Dendritic cell treated with granulocyte-macrophage colony-stimulating factor and Interleukin-4, amounts not matched to agents 40 ng/mL and 50 ng/mL, for 4 days (primary cell): Measurements from ENCODE around the gene RSKR.
"Not testable (repeated sequence)": the region's sequence is repeated elsewhere in the genome, so short reads cannot be mapped to it uniquely, and the experiment has no call there.

Experiments
- H3K27ac Mint-ChIP-seq: one replicate; pipeline ENCODE4 v1.8.0; 2022; ENCODE audit warnings: mild to moderate bottlenecking, mixed read lengths
- H3K27me3 Mint-ChIP-seq: one replicate; pipeline ENCODE4 v1.8.0; 2022; ENCODE audit warnings: mild to moderate bottlenecking, mixed read lengths
- H3K36me3 Mint-ChIP-seq: one replicate; pipeline ENCODE4 v1.8.0; 2022; ENCODE audit warnings: low read depth, mixed read lengths
- H3K4me1 Mint-ChIP-seq: one replicate; pipeline ENCODE4 v1.8.0; 2022; ENCODE audit warnings: low read depth, mixed read lengths
- H3K4me3 Mint-ChIP-seq: one replicate; pipeline ENCODE4 v1.8.0; 2022; ENCODE audit warnings: mild to moderate bottlenecking, moderate library complexity, mixed read lengths
- H3K9me3 Mint-ChIP-seq: one replicate; pipeline ENCODE4 v1.8.0; 2022; ENCODE audit warnings: mixed read lengths
- intact Hi-C: fragments of 100-400 bp; cut with micrococcal nuclease; formaldehyde crosslinking; loops from one replicate; pipeline ENCODE4 v1.15.0; 2022

RSKR gene

GRCh38 chr17:28613931-28614381, at the start of gene RSKR:
RSKR (minus strand) TSS chr17:28614185; CDS start chr17:28614161, 24 bp downstream.
- H3K36me3 Mint-ChIP-seq, result peaks cover 100% of the 10 kb centered on the region
- H3K4me1 Mint-ChIP-seq, result peaks cover 46% of the 10 kb centered on the region
- no peaks in the 10 kb centered on the region for H3K27me3 Mint-ChIP-seq
- no peak within 1 kb of the TSS for H3K4me3 Mint-ChIP-seq
- H3K9me3 Mint-ChIP-seq, result no peaks in the 10 kb centered on the region
- H3K27ac Mint-ChIP-seq, result peak within 1 kb of the TSS; percentile 53
- intact Hi-C loops, result loop anchor here (5.0 kb wide), 1 partner anchor 62 kb away; the partner anchor contains the start of gene UNC119

- peak overlapping the region; percentile 98 for H3K27ac Mint-ChIP-seq
- no peak overlapping the region for H3K4me3 Mint-ChIP-seq
- peaks cover 65% of the 10 kb centered on the region for H3K36me3 Mint-ChIP-seq
- intact Hi-C loops, result loop anchor here (5.0 kb wide), 1 partner anchor 49 kb away; the partner anchor contains the start of gene PROCA1
- no peaks in the 10 kb centered on the region for H3K9me3 Mint-ChIP-seq
- peaks cover 55% of the 10 kb centered on the region for H3K4me1 Mint-ChIP-seq
- no peaks in the 10 kb centered on the region for H3K27me3 Mint-ChIP-seq
Measured at GRCh38 chr17:28663723-28664122, 49.7 kb upstream of the RSKR start.

- intact Hi-C loops, result loop anchor here (5.0 kb wide), 1 partner anchor 50 kb away; the partner anchor contains the start of gene PROCA1
- peaks cover 65% of the 10 kb centered on the region for H3K36me3 Mint-ChIP-seq
- no peaks in the 10 kb centered on the region for H3K9me3 Mint-ChIP-seq
- H3K27me3 Mint-ChIP-seq, result no peaks in the 10 kb centered on the region
- H3K4me3 Mint-ChIP-seq, result peak overlapping the region; percentile 99
- peaks cover 58% of the 10 kb centered on the region for H3K4me1 Mint-ChIP-seq
- H3K27ac Mint-ChIP-seq, result peak overlapping the region; percentile 98
Measured at GRCh38 chr17:28662527-28662829, 48.5 kb upstream of the RSKR start.

GRCh38 chr17:28661635-28662526, 47.9 kb upstream of the RSKR start, which contains the start of the genes SDF2 and SUPT6H:
SDF2 (minus strand) TSS chr17:28661906; CDS start chr17:28661876, 30 bp downstream.
SUPT6H (plus strand) TSS chr17:28662205; CDS start chr17:28673402, 11,197 bp downstream.
- H3K36me3 Mint-ChIP-seq, result peaks cover 69% of the 10 kb centered on the region
- peaks cover 57% of the 10 kb centered on the region for H3K4me1 Mint-ChIP-seq
- H3K27ac Mint-ChIP-seq, result peak within 1 kb of the TSS; percentile 98
- peak within 1 kb of the TSS; percentile 99 for H3K4me3 Mint-ChIP-seq
- H3K9me3 Mint-ChIP-seq, result no peaks in the 10 kb centered on the region
- intact Hi-C loops, result loop anchor here (1.0 to 5.0 kb wide), 2 partner anchors 17 to 50 kb away; partner anchors contain the start of genes BLTP2 and PROCA1
- no peaks in the 10 kb centered on the region for H3K27me3 Mint-ChIP-seq

- H3K4me1 Mint-ChIP-seq, result peaks cover 49% of the 10 kb centered on the region
- H3K4me3 Mint-ChIP-seq, H3K9me3 Mint-ChIP-seq, H3K27me3 Mint-ChIP-seq, H3K27ac Mint-ChIP-seq, intact Hi-C loops: not testable (repeated sequence)
- H3K36me3 Mint-ChIP-seq, result peaks cover 75% of the 10 kb centered on the region
Measured at GRCh38 chr17:28659497-28659881, 45.5 kb upstream of the RSKR start.

GRCh38 chr17:28658766-28659496, 44.9 kb upstream of the RSKR start:
- peaks cover 75% of the 10 kb centered on the region for H3K36me3 Mint-ChIP-seq
- not testable (repeated sequence) for H3K4me3 Mint-ChIP-seq

GRCh38 chr17:28658342-28658741, 44.4 kb upstream of the RSKR start:
- H3K9me3 Mint-ChIP-seq, H3K27me3 Mint-ChIP-seq, H3K4me3 Mint-ChIP-seq, intact Hi-C loops, H3K27ac Mint-ChIP-seq: not testable (repeated sequence)
- Mint-ChIP-seq H3K4me1 (peaks cover 38% of the 10 kb centered on the region), H3K36me3 (peaks cover 75% of the 10 kb centered on the region)

More at GRCh38 chr17:28658766-28659496, 44.9 kb upstream of the RSKR start:
- H3K4me1 Mint-ChIP-seq, result peaks cover 44% of the 10 kb centered on the region
- H3K27me3 Mint-ChIP-seq, H3K9me3 Mint-ChIP-seq, H3K27ac Mint-ChIP-seq, intact Hi-C loops: not testable (repeated sequence)

- intact Hi-C loops, result no loop called here
- no peak overlapping the region for H3K4me3 Mint-ChIP-seq
- H3K27ac Mint-ChIP-seq, result no peak overlapping the region
- no peaks in the 10 kb centered on the region for H3K27me3 Mint-ChIP-seq
- peaks cover 80% of the 10 kb centered on the region for H3K36me3 Mint-ChIP-seq
- peaks cover 33% of the 10 kb centered on the region for H3K4me1 Mint-ChIP-seq
- H3K9me3 Mint-ChIP-seq, result no peaks in the 10 kb centered on the region
Measured at GRCh38 chr17:28657756-28658155, 43.8 kb upstream of the RSKR start.

GRCh38 chr17:28655160-28655559, 41.2 kb upstream of the RSKR start:
- peaks cover 22% of the 10 kb centered on the region for H3K4me1 Mint-ChIP-seq
- no peak overlapping the region for H3K27ac Mint-ChIP-seq
- H3K36me3 Mint-ChIP-seq, result peaks cover 91% of the 10 kb centered on the region
- H3K9me3 Mint-ChIP-seq, result no peaks in the 10 kb centered on the region
- no peak overlapping the region for H3K4me3 Mint-ChIP-seq
- intact Hi-C loops, result no loop called here
- H3K27me3 Mint-ChIP-seq, result no peaks in the 10 kb centered on the region

- H3K36me3 Mint-ChIP-seq, result peaks cover 80% of the 10 kb centered on the region
- H3K4me1 Mint-ChIP-seq, result peaks cover 19% of the 10 kb centered on the region
- intact Hi-C loops, result loop anchor here (5.0 kb wide), 2 partner anchors 51 to 69 kb away; partner anchors contain the start of genes RAB34, RPL23A and SPAG5
- no peak overlapping the region for H3K4me3 Mint-ChIP-seq
- H3K27ac Mint-ChIP-seq, result no peak overlapping the region
- H3K9me3 Mint-ChIP-seq, result no peaks in the 10 kb centered on the region
- no peaks in the 10 kb centered on the region for H3K27me3 Mint-ChIP-seq
Measured at GRCh38 chr17:28648698-28649097, 34.7 kb upstream of the RSKR start.

- peaks cover 80% of the 10 kb centered on the region for H3K36me3 Mint-ChIP-seq
Measured at GRCh38 chr17:28646039-28646754, 32.2 kb upstream of the RSKR start.

GRCh38 chr17:28645576-28645939, 31.6 kb upstream of the RSKR start:
- H3K4me3 Mint-ChIP-seq, result peak overlapping the region; percentile 97
- H3K4me1 Mint-ChIP-seq, result peaks cover 41% of the 10 kb centered on the region
- peaks cover 80% of the 10 kb centered on the region for H3K36me3 Mint-ChIP-seq
- intact Hi-C loops, result loop anchor here (1.0 to 5.0 kb wide), 3 partner anchors 16 to 72 kb away; partner anchors contain the start of genes RAB34, RPL23A, SDF2 and SPAG5
- H3K27ac Mint-ChIP-seq, result peak overlapping the region; percentile 93
- H3K9me3 Mint-ChIP-seq, result no peaks in the 10 kb centered on the region
- H3K27me3 Mint-ChIP-seq, result no peaks in the 10 kb centered on the region

More at GRCh38 chr17:28646039-28646754, 32.2 kb upstream of the RSKR start:
- Mint-ChIP-seq H3K9me3 (no peaks in the 10 kb centered on the region), H3K27ac (peak overlapping the region; percentile 93), H3K27me3 (no peaks in the 10 kb centered on the region), H3K4me1 (peaks cover 40% of the 10 kb centered on the region), H3K4me3 (peak overlapping the region; percentile 51)
- intact Hi-C loops, result loop anchor here (5.0 kb wide), 2 partner anchors 49 to 71 kb away; partner anchors contain the start of genes RAB34, RPL23A and SPAG5
